ENCODE results near the gene DNM3. TPM values are rescaled to one million over a fixed set of nuclear protein-coding genes. Genes with fewer than 3 reads are reported as not detected.

The DNM3 gene
- total and polyA plus RNA-seq, 9 of the 15 experiments (the other 6 are each of a cell fraction or from before 2014, with no cell fraction given): 0.08 to 0.36 (median 0.22) TPM; not detected in 1

- Histone ChIP-seq H3K36me3 (ENCODE audit: control insufficient read depth, insufficient read depth, low read length) (no peaks in the 10 kb centered on the region), H3K9me3 (replicated peaks; ENCODE audit: control insufficient read depth, insufficient read depth, low read depth, low read length) (no peaks in the 10 kb centered on the region), H4K20me1 (replicated peaks; ENCODE audit: control insufficient read depth, insufficient read depth, low read length) (no peaks in the 10 kb centered on the region), H3K9ac (ENCODE audit: insufficient read depth in 1 of 2, low read depth in 2 of 2, low read length in 2 of 2) (no peak overlapping the region), H2AFZ (ENCODE audit: low read depth, low read length) (no peak overlapping the region), H3K79me2 (ENCODE audit: control insufficient read depth, insufficient read depth, low read length) (no peaks in the 10 kb centered on the region), H3K9me1 (ENCODE audit: control insufficient read depth, insufficient read depth, low read length) (no peaks in the 10 kb centered on the region), H3K27me3 (ENCODE audit: control insufficient read depth in 2 of 2, insufficient read depth in 2 of 2, low read length in 2 of 2) (no peaks in the 10 kb centered on the region), H3K4me1 (replicated peaks in 1 of 2; ENCODE audit: control insufficient read depth in 2 of 2, insufficient read depth in 2 of 2, low read length in 2 of 2) (no peaks in the 10 kb centered on the region), H3K27ac (ENCODE audit: extremely low read depth, low read depth, low read length) (no peak overlapping the region), H3K4me2 (ENCODE audit: insufficient read depth, low read length) (no peak overlapping the region), H3K4me3 (no peak overlapping the region)
- FAIRE-seq: no peak
- TF ChIP-seq PRPF4 (IDR thresholded peaks at IDR 0.05; ENCODE audit: insufficient read depth, low read depth, low read length, poor library complexity, severe bottlenecking) (no peak), ZNF780A (CRISPR knock-in tag; IDR thresholded peaks at IDR 0.05) (no peak), CREB5 (CRISPR knock-in tag; IDR thresholded peaks at IDR 0.05) (no peak), ZNF830 (CRISPR knock-in tag; IDR thresholded peaks at IDR 0.05) (no peak), JUN (IDR thresholded peaks at IDR 0.05; ENCODE audit: borderline replicate concordance, low read depth, low read length) (no peak), JUN (CRISPR knock-in tag; IDR thresholded peaks at IDR 0.05; ENCODE audit: borderline replicate concordance) (no peak), PTBP1 (IDR thresholded peaks at IDR 0.05; ENCODE audit: low read depth, low read length) (no peak), ATF4 (CRISPR knock-in tag; IDR thresholded peaks at IDR 0.05) (no peak), PBX2 (CRISPR knock-in tag; IDR thresholded peaks at IDR 0.05; ENCODE audit: low read depth) (no peak), PBX2 (tag; conservative IDR thresholded peaks at IDR 0.05; ENCODE audit: low read depth) (no peak), SMAD3 (CRISPR knock-in tag; conservative IDR thresholded peaks at IDR 0.05) (no peak)
- ATAC-seq: no peak
- CTCF ChIA-PET (ENCODE audit: low intra/inter-chr PET ratio): interaction anchor here (0.6 kb wide), 1 partner anchor 359 kb away, joined by 6 read pairs; no protein-coding TSS in a partner anchor
- DNase-seq (ENCODE audit: extremely low read depth in 1 of 4, low spot score in 3 of 4): no peak
- in situ Hi-C loops (cut with MboI): no loop called here
- WGBS (ENCODE audit: insufficient coverage, low coverage, missing lambda C conversion rate): 0% methylated on average over 1 of the region's 1 CpG
- BruUV-seq (replicated peaks): no TSS peak
- intact Hi-C loops (cut with micrococcal nuclease): no loop called here
- POLR2A ChIA-PET: no interaction called here
These were observed 122.5 kb downstream of the DNM3 start for GRCh38 chr1:171963762-171964161.
